HepG2 (cell line): Measurements from ENCODE around the gene REELD1. TPM values are rescaled to one million over a fixed set of nuclear protein-coding genes. Genes with fewer than 3 reads are reported as not detected.

ENCODE experiments used
- AHDC1 ChIP-seq: sonication (generic); formaldehyde crosslinking; IDR thresholded peaks from 2 replicates; pipeline ENCODE4 v1.5.1; 2020; ENCODE audit warnings: mild to moderate bottlenecking, missing genetic modification reagents, borderline replicate concordance
- ATF6 ChIP-seq: sonication (generic); formaldehyde crosslinking; conservative IDR thresholded peaks from 2 replicates; pipeline ENCODE4 v1.4.0; 2020; ENCODE audit warnings: missing genetic modification reagents
- BRCA1 ChIP-seq: sonication (generic); formaldehyde crosslinking; IDR thresholded peaks from 2 replicates; pipeline ENCODE4 v1.4.0; 2020; ENCODE audit warnings: missing genetic modification reagents
- FLYWCH1 ChIP-seq: sonication (generic); formaldehyde crosslinking; IDR thresholded peaks from 2 replicates; pipeline ENCODE4 v1.8.1; 2023; ENCODE audit warnings: mild to moderate bottlenecking, missing genetic modification reagents
- GMEB2 ChIP-seq: IDR thresholded peaks from 2 replicates; pipeline ENCODE4 v1.6.1; 2016; ENCODE audit warnings: missing biosample characterization, missing genetic modification reagents, low read depth
- NFKBIZ ChIP-seq: IDR thresholded peaks from 2 replicates; pipeline ENCODE4 v1.6.1; 2018; ENCODE audit warnings: missing genetic modification reagents, missing compliant biosample characterization
- NR2C2 ChIP-seq: sonication (generic); formaldehyde crosslinking; IDR thresholded peaks from 2 replicates; pipeline ENCODE4 v1.4.0; 2020; ENCODE audit warnings: missing genetic modification reagents, mild to moderate bottlenecking, moderate library complexity, borderline replicate concordance
- PHF5A ChIP-seq: IDR thresholded peaks from one replicate; pipeline ENCODE4 v1.6.1; 2018; ENCODE audit warnings: low read depth, missing genetic modification reagents; ENCODE audit not compliant: unreplicated experiment
- ZNF407 ChIP-seq: sonication (generic); formaldehyde crosslinking; IDR thresholded peaks from one replicate; pipeline ENCODE4 v1.5.1; 2020; ENCODE audit warnings: mild to moderate bottlenecking, missing genetic modification reagents; ENCODE audit errors: not compliant biosample characterization
- polyA plus RNA-seq, 8 experiments: library from polyadenylated mRNA; depleted of rRNA in 3 of 8; stranded (reverse) in 7 of 8; unstranded in 1 of 8; fragments of >200 nt; fragmentation: Illumina TruSeq in 4 of 8; extraction: Trizol in 4 of 8; gene quantifications; 2 replicates each; pipeline versions ENCODE4 v1.2.1 to v1.2.3, GENCODE V29; 2011 to 2016; ENCODE audit warnings: low read depth in 4 of 8, missing spikeins in 1 of 8, mixed read lengths in 1 of 8; ENCODE audit not compliant: insufficient read depth in 1 of 8
- total RNA-seq, 5 experiments: library from RNA; depleted of rRNA; stranded (reverse); fragments of >200 nt; fragmentation: Illumina TruSeq; extraction: Trizol; gene quantifications; 2 replicates each; pipeline ENCODE4 v1.2.3, GENCODE V29; 2016; ENCODE audit warnings: low read depth in 1 of 5

Gene REELD1
- total and polyA plus RNA-seq, 2 of the 13 experiments (the other 11 are each of a cell fraction or from before 2014, with no cell fraction given), result 0.04 to 0.26 TPM

GRCh38 chr4:146175541-146176453 lies 38.5 kb upstream of the REELD1 start, which contains the start of gene LSM6 (continued):
- TF ChIP-seq ZNF407 (peak; percentile 84), NR2C2 (CRISPR knock-in tag) (peak; percentile 41; the same call in 1 of the 2 replicates), NFKBIZ (CRISPR knock-in tag) (0 out of 2 replicates have a peak, but pooled peaks have one; percentile 30), BRCA1 (CRISPR knock-in tag) (peak; percentile 17; the same call in 1 of the 2 replicates), PHF5A (CRISPR knock-in tag) (no peak), ATF6 (CRISPR knock-in tag) (no peak), FLYWCH1 (0 out of 2 replicates have a peak, but pooled peaks have one; percentile 19), AHDC1 (CRISPR knock-in tag) (no peak), GMEB2 (CRISPR knock-in tag) (no peak)
